Kidney epithelial cell (primary cell): ENCODE data around the gene DYNLL2. TPM values are rescaled to one million over a fixed set of nuclear protein-coding genes. Genes with fewer than 3 reads are reported as not detected.

Source experiments
- DNase-seq: peaks from one replicate; pipeline ENCODE4 v3.0.0-alpha.2; 2010; ENCODE audit warnings: low read depth
- H3K27me3 ChIP-seq: 2 replicates; pipeline ENCODE4 v1.6.0; 2011; ENCODE audit warnings: low read length; ENCODE audit not compliant: control insufficient read depth, insufficient read depth
- H3K36me3 ChIP-seq: 2 replicates; pipeline ENCODE4 v1.5.1; 2011; ENCODE audit warnings: low read length; ENCODE audit not compliant: control insufficient read depth, insufficient read depth
- H3K4me3 ChIP-seq: 2 replicates; pipeline ENCODE4 v1.5.1; 2011; ENCODE audit warnings: low read depth, mild to moderate bottlenecking, control low read depth, low read length
- CTCF ChIP-seq: IDR thresholded peaks from 2 replicates; pipeline ENCODE4 v1.5.1; 2011; ENCODE audit warnings: mild to moderate bottlenecking, moderate library complexity, low read length, control low read depth, inconsistent platforms; ENCODE audit not compliant: insufficient read depth, poor library complexity, severe bottlenecking
- total RNA-seq: library from RNA; depleted of rRNA; stranded (reverse); fragments of >200 nt; gene quantifications from 2 replicates; pipeline ENCODE4 v1.2.3, GENCODE V29; 2015

Gene DYNLL2
- total RNA-seq, 1 donor from 2014 or later: 18.3 TPM

DNA sequence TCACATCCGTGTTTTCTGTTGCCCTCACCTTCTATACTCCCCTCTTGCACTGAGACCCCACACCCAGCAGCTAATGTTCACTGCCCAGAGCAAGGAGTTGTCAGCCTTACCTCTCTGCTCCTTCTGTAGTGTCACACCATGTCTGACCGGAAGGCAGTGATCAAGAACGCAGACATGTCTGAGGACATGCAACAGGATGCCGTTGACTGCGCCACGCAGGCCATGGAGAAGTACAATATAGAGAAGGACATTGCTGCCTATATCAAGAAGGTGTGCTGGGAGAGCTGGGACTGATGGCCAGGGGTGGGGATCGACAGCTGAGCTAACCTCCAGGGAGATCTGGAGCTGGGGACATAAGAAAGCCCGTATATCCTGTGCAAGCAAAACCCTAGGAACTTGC is 3.7 kb downstream of the DYNLL2 start:
- Histone ChIP-seq H3K36me3 (peaks cover 3% of the 10 kb centered on the region), H3K27me3 (no peaks in the 10 kb centered on the region), H3K4me3 (no peak overlapping the region)
- no peak for DNase-seq
- TF ChIP-seq CTCF: no peak

- H3K36me3 ChIP-seq: peaks cover 3% of the 10 kb centered on the region
- TF ChIP-seq CTCF: no peak
- no peak for DNase-seq
- no peaks in the 10 kb centered on the region for H3K27me3 ChIP-seq
- no peak overlapping the region for H3K4me3 ChIP-seq
Observed at GRCh38 chr17:58088624-58089023, 5.4 kb downstream of the DYNLL2 start.

DNA sequence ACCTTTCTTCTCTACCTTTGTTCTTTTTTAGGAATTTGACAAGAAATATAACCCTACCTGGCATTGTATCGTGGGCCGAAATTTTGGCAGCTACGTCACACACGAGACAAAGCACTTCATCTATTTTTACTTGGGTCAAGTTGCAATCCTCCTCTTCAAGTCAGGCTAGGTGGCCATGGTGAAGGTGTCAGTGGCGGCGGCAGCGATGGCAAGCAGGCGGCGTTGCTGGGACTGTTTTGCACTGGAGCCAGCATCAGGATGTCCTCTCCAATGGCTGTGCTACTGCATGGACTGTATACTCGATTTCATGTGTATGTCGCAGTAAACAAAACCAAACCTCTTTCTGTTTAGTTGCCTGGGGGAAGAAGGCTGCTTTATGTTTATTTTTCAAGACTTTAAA is 5.9 kb downstream of the DYNLL2 start:
- Histone ChIP-seq H3K27me3 (no peaks in the 10 kb centered on the region), H3K36me3 (peaks cover 3% of the 10 kb centered on the region), H3K4me3 (no peak overlapping the region)
- no peak for TF ChIP-seq CTCF
- no peak for DNase-seq

- H3K4me3 ChIP-seq: no peak overlapping the region
- no peak for TF ChIP-seq CTCF
- H3K27me3 ChIP-seq: no peaks in the 10 kb centered on the region
- no peak for DNase-seq
- peaks cover 3% of the 10 kb centered on the region for H3K36me3 ChIP-seq
Observed at GRCh38 chr17:58091024-58091567, 7.9 kb downstream of the DYNLL2 start.

- Histone ChIP-seq H3K27me3 (no peaks in the 10 kb centered on the region), H3K36me3 (peaks cover 1% of the 10 kb centered on the region), H3K4me3 (no peak overlapping the region)
- DNase-seq: no peak
- no peak for TF ChIP-seq CTCF
Observed at GRCh38 chr17:58092101-58092796, 9.0 kb downstream of the DYNLL2 start.
